PC-9 (cell line): ENCODE results near the gene CBY1.

Source experiments
- CTCF ChIP-seq: fragments of 200-600 bp; sonication (generic); conservative IDR thresholded peaks from 2 replicates; pipeline ENCODE4 v1.6.1; 2017; ENCODE audit warnings: mixed run types, antibody characterized with exemption, mild to moderate bottlenecking, moderate library complexity
- EZH2 ChIP-seq: fragments of 200-600 bp; sonication (generic); IDR thresholded peaks from 2 replicates; pipeline ENCODE4 v1.8.0; 2017; ENCODE audit warnings: antibody characterized with exemption, low read depth

DNA sequence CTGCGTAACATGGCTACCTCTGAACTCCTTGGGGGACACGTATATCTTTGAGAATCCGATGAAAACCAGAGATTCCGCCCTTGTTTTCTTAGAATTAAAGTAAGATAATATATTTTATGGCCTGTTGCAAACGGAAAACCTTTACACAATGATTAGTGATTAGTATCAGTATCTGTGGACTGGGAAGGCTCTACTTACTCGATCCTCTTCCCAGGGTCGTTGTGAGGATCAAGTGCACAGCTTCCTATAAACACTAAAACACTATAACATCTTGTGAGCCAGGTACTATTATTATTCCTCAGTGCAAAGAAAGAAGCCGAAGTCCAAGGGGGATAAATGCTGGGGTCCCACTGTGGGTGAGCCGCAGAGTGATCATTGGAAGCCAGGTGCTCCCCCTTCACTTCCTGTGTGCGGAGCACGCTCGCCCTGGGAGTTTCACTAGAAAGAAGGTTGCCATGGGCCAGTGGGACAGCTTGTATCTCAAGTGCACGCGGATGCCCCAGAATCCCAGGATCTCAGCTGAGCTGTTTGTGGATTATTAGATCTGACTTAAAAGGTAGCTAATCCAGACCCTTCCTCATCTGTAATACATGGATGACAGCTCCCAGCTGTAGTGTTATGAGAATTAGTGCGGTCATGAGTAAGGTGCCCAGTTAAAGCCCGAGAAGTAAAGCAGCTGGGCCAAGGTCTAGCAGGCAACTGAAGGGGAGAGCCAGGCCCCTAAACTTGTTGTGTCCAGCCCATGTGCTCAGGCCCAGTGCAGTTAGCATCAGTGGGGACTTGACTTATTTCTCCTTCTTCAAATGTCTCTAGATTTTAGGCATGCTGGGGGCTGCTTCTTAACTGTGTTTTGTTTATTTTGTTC lies 839 bp downstream of the CBY1 start:
- TF ChIP-seq CTCF = no peak
- TF ChIP-seq EZH2 = no peak
